Testis (tissue), 2 donors: ENCODE data around the gene SPACA5.

Experiments
- CTCF ChIP-seq, 3 experiments: fragments of 450-650 bp in 2 of 3; fragments of 200-600 bp in 1 of 3; sonication (generic) in 1 of 3; IDR thresholded peaks; one replicate each; pipeline ENCODE4 v1.5.1; 2016 to 2019; ENCODE audit warnings: antibody characterized with exemption in 3 of 3, mild to moderate bottlenecking in 2 of 3, moderate library complexity in 1 of 3
- POLR2A ChIP-seq: fragments of 450-650 bp; IDR thresholded peaks from one replicate; pipeline ENCODE4 v1.6.1; 2017; ENCODE audit warnings: antibody characterized with exemption, mild to moderate bottlenecking, moderate library complexity

- TF ChIP-seq CTCF (IDR thresholded peaks at IDR 0.05): no peak
- no peak for TF ChIP-seq POLR2A
Measured at GRCh38 chrX:48003367-48003757, 3.4 kb upstream of the SPACA5 start.
